ENCODE results near the gene NTNG1. TPM values are rescaled to one million over a fixed set of nuclear protein-coding genes. Genes with fewer than 3 reads are reported as not detected.

Gene NTNG1
- total RNA-seq, 1 donor from 2014 or later, result 5.7 TPM

GRCh38 chr1:107480548-107481415, 339.9 kb downstream of the NTNG1 start:
- Mint-ChIP-seq H3K27ac (peak overlapping the region; percentile 54), H3K4me1 (peaks cover 15% of the 10 kb centered on the region), H3K27me3 (no peaks in the 10 kb centered on the region), H3K36me3 (ENCODE audit: low read depth) (no peaks in the 10 kb centered on the region), H3K4me3 (peak overlapping the region; percentile 73), H3K9me3 (no peaks in the 10 kb centered on the region)
- TF ChIP-seq CTCF (IDR thresholded peaks at IDR 0.05), result no peak
- CTCF ChIA-PET, result interaction anchor here (0.6 to 2.3 kb wide), 10 partner anchors 10 to 284 kb away, joined by 3 to 10 read pairs (median 4); no protein-coding TSS in a partner anchor
- ATAC-seq (ENCODE audit: low read depth), result peak; percentile 98
- intact Hi-C loops (cut with micrococcal nuclease), result loop anchor here (1.0 to 2.0 kb wide), 4 partner anchors 48 to 283 kb away; no protein-coding TSS in a partner anchor
- peak; percentile 50 for DNase-seq
- POLR2A ChIA-PET, result interaction anchor here (0.5 to 0.7 kb wide), 3 partner anchors 122 to 251 kb away, joined by 4 to 5 read pairs (median 4); no protein-coding TSS in a partner anchor

GRCh38 chr1:107481756-107482384, 341.0 kb downstream of the NTNG1 start:
- Mint-ChIP-seq H3K27me3 (no peaks in the 10 kb centered on the region), H3K9me3 (no peaks in the 10 kb centered on the region), H3K27ac (no peak overlapping the region), H3K4me1 (peaks cover 13% of the 10 kb centered on the region), H3K4me3 (no peak overlapping the region), H3K36me3 (ENCODE audit: low read depth) (no peaks in the 10 kb centered on the region)
- intact Hi-C loops (cut with micrococcal nuclease), result loop anchor here (2.0 kb wide), 2 partner anchors 47 to 205 kb away; no protein-coding TSS in a partner anchor
- DNase-seq (no peak), ATAC-seq (ENCODE audit: low read depth) (no peak)
- ChIA-PET CTCF (interaction anchor here (1.6 to 2.3 kb wide), 2 partner anchors 50 to 52 kb away, joined by 6 to 10 read pairs; no protein-coding TSS in a partner anchor), POLR2A (no interaction called here)
- TF ChIP-seq CTCF (IDR thresholded peaks at IDR 0.05), result no peak

- CTCF ChIA-PET, result no interaction called here
- POLR2A ChIA-PET, result no interaction called here
Measured at GRCh38 chr1:107483949-107484348, 343.1 kb downstream of the NTNG1 start.

GRCh38 chr1:107486349-107486748, 345.5 kb downstream of the NTNG1 start:
- Mint-ChIP-seq H3K36me3 (ENCODE audit: low read depth) (no peaks in the 10 kb centered on the region), H3K4me3 (no peak overlapping the region), H3K27me3 (no peaks in the 10 kb centered on the region), H3K27ac (no peak overlapping the region), H3K4me1 (no peaks in the 10 kb centered on the region), H3K9me3 (no peaks in the 10 kb centered on the region)
- TF ChIP-seq CTCF (IDR thresholded peaks at IDR 0.05), result no peak
- ATAC-seq (ENCODE audit: low read depth) (no peak), DNase-seq (no peak)
- ChIA-PET CTCF (no interaction called here), POLR2A (no interaction called here)
- intact Hi-C loops (cut with micrococcal nuclease), result loop anchor here (5.0 kb wide), 1 partner anchor 1401 kb away; no protein-coding TSS in a partner anchor

More at GRCh38 chr1:107483949-107484348, 343.1 kb downstream of the NTNG1 start:
- intact Hi-C loops (cut with micrococcal nuclease), result no loop called here
- no peak overlapping the region for H3K4me3 Mint-ChIP-seq
- H3K4me1 Mint-ChIP-seq, result peaks cover 13% of the 10 kb centered on the region
- H3K27ac Mint-ChIP-seq, result no peak overlapping the region
- DNase-seq (no peak), ATAC-seq (ENCODE audit: low read depth) (no peak)
- H3K27me3 Mint-ChIP-seq, result no peaks in the 10 kb centered on the region
- TF ChIP-seq CTCF (IDR thresholded peaks at IDR 0.05), result no peak
- no peaks in the 10 kb centered on the region for H3K9me3 Mint-ChIP-seq
- H3K36me3 Mint-ChIP-seq (ENCODE audit: low read depth), result no peaks in the 10 kb centered on the region

GRCh38 chr1:107487506-107487905, 346.7 kb downstream of the NTNG1 start:
- ChIA-PET POLR2A (no interaction called here), CTCF (interaction anchor here (0.9 kb wide), 1 partner anchor 42 kb away, joined by 3 read pairs; no protein-coding TSS in a partner anchor)
- no peak overlapping the region for H3K4me3 Mint-ChIP-seq
- intact Hi-C loops (cut with micrococcal nuclease), result loop anchor here (5.0 kb wide), 1 partner anchor 1400 kb away; no protein-coding TSS in a partner anchor
- H3K36me3 Mint-ChIP-seq (ENCODE audit: low read depth), result no peaks in the 10 kb centered on the region
- ATAC-seq (ENCODE audit: low read depth), result no peak
- no peak for DNase-seq
- no peak overlapping the region for H3K27ac Mint-ChIP-seq
- no peaks in the 10 kb centered on the region for H3K27me3 Mint-ChIP-seq
- H3K9me3 Mint-ChIP-seq, result no peaks in the 10 kb centered on the region
- TF ChIP-seq CTCF (IDR thresholded peaks at IDR 0.05), result no peak
- H3K4me1 Mint-ChIP-seq, result no peaks in the 10 kb centered on the region

Measured in activated B cell treated with CpG ODN at 0.5 μM for 24 hours (primary cell).